Stimulated activated CD8-positive, alpha-beta memory T cell treated with anti-CD3 and anti-CD28 coated beads, Interleukin-7, amount 100 ng/mL, for 48 hours (primary cell): ENCODE results near the gene SPPL3.
"Not testable (repeated sequence)": the region's sequence is repeated elsewhere in the genome, so short reads cannot be mapped to it uniquely, and the experiment has no call there.

Experiments
- DNase-seq, 2 donors: peaks; one replicate each; pipeline ENCODE4 v3.0.0-alpha.2; 2020; ENCODE audit warnings: low read depth in 1 of 2; ENCODE audit errors: extremely low read depth in 1 of 2

SPPL3 gene, protein sequence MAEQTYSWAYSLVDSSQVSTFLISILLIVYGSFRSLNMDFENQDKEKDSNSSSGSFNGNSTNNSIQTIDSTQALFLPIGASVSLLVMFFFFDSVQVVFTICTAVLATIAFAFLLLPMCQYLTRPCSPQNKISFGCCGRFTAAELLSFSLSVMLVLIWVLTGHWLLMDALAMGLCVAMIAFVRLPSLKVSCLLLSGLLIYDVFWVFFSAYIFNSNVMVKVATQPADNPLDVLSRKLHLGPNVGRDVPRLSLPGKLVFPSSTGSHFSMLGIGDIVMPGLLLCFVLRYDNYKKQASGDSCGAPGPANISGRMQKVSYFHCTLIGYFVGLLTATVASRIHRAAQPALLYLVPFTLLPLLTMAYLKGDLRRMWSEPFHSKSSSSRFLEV

DNA sequence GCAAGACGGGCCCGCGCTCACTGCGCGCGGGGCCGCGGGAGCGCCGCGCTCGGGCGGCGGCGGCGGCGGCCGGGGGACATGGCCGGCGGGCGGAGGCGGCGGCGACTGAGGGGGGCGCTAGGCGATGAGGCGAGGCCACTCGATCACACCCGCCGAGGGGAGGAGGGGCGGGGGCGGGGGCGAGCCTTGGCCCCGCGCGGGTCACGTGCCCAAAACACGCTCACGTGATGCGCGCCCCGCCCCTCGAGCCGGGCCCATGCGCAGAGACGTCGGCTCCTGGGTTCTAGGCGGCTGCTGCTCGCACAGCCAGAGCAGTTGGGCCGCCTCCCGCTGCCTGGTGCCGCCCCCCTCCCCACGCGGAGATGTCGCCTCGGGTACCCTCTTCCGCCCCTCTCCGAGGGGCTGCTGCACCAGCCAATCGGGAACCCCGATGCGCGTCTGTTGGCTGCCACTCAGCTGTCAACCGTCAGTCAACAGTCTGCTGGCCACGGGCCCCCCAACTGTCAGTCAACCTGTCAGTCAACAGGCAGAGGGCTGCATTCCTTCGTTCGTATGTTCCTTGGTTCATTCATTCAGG, at the start of gene SPPL3:
Gene SPPL3, minus strand, starts transcription at position 162 of the 577 bp plus-strand sequence. CDS start 491 bp downstream, outside the sequence.
- DNase-seq: peak; percentile 85 to 86

- no peak for DNase-seq
Observed at GRCh38 chr12:120950807-120951206, 46.6 kb upstream of the SPPL3 start.

GRCh38 chr12:120950260-120950799, 46.2 kb upstream of the SPPL3 start:
- not testable (repeated sequence) for DNase-seq

GRCh38 chr12:120945516-120945915, 41.4 kb upstream of the SPPL3 start:
- not testable (repeated sequence) for DNase-seq

- DNase-seq: peak; percentile 23 to 55
Observed at GRCh38 chr12:120944645-120945217, 40.6 kb upstream of the SPPL3 start.

GRCh38 chr12:120943482-120943881, 39.3 kb upstream of the SPPL3 start:
- no peak for DNase-seq

- no peak for DNase-seq
Observed at GRCh38 chr12:120941846-120942405, 37.8 kb upstream of the SPPL3 start.

- DNase-seq: no peak
Observed at GRCh38 chr12:120941412-120941811, 37.3 kb upstream of the SPPL3 start.

DNA sequence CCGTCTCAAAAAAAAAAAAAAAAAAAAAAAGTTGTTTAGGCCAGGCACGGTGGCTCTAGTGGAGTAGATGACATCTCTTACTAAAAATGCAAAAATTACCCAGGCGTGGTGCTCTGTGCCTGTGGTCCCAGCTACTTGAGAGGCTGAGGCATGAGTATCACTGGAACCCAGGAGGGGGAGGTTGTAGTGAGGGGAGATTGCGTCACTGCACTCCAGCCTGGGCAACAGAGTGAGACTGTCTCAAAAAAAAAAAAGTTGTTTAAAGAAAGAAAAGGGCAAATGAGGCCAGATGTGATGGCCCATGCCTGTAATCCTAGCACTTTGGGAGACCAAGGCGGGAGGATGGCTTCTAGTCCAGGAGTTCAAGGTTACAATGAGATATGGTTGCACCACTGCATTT, 36.6 kb upstream of the SPPL3 start:
- no peak for DNase-seq

DNA sequence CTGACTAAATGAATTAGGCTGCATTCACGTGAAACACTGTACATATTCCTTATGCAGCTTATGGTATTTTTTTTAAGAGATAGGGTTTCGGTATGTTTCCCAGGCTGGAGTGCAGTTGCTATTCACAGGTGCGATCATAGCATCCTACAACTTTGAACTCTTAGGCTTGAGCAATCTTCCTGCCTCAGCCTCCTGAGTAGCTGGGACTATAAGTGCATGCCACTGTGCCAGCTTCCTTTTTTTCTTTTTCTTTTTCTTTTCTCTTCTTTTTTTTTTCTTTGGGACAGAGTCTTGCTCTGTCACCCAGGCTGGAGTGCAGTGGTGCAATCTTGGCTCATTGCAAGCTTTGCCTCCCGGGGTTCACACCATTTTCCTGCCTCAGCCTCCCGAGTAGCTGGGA, 35.8 kb upstream of the SPPL3 start:
- no peak for DNase-seq

GRCh38 chr12:120939523-120939922, 35.4 kb upstream of the SPPL3 start:
- DNase-seq: no peak

- no peak for DNase-seq
Observed at GRCh38 chr12:120938496-120938895, 34.3 kb upstream of the SPPL3 start.

DNA sequence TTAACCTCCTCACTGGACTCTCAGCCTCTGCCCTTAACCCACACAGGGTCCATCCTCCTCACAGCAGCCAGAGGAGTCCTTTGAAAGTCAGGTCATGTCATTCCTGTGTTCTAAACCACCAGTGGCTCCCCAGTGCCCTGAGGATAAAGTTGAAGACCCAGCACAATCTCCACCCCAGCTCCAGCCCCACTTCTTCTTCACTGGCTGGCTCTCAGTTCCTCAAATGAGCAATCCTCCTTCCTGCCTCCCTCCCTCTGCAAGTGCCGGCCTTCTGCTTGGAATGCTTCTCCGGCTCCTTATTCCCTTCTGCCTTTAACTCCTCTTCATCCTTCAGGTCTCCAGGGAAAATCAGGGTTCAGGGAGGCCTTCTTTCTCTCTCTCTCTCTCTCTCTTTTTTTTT, 32.0 kb upstream of the SPPL3 start:
- DNase-seq: no peak

DNA sequence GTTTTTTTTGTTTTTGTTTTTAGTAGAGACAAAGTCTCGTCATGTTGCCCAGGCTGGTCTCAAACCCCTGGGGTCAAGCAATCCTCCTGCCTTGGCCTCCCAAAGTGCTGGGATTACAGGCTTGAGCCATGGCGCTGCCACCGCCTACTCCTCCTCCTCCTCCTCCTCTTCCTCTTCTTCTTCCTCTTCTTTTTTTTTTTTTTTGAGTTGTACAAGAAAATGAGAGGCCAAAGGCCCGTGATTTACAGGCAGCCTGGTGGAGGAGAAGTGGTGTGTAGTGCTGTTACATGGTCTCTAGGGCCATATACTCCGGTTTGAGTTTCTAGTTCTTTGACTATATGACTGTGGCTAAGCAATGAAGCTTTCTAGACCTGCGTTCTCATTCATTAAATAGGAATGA, 29.6 kb upstream of the SPPL3 start:
- DNase-seq: no peak

GRCh38 chr12:120932956-120933526, 28.9 kb upstream of the SPPL3 start:
- no peak for DNase-seq

- no peak for DNase-seq
Observed at GRCh38 chr12:120932058-120932457, 27.9 kb upstream of the SPPL3 start.

- DNase-seq: no peak
Observed at GRCh38 chr12:120930032-120930431, 25.9 kb upstream of the SPPL3 start.

DNA sequence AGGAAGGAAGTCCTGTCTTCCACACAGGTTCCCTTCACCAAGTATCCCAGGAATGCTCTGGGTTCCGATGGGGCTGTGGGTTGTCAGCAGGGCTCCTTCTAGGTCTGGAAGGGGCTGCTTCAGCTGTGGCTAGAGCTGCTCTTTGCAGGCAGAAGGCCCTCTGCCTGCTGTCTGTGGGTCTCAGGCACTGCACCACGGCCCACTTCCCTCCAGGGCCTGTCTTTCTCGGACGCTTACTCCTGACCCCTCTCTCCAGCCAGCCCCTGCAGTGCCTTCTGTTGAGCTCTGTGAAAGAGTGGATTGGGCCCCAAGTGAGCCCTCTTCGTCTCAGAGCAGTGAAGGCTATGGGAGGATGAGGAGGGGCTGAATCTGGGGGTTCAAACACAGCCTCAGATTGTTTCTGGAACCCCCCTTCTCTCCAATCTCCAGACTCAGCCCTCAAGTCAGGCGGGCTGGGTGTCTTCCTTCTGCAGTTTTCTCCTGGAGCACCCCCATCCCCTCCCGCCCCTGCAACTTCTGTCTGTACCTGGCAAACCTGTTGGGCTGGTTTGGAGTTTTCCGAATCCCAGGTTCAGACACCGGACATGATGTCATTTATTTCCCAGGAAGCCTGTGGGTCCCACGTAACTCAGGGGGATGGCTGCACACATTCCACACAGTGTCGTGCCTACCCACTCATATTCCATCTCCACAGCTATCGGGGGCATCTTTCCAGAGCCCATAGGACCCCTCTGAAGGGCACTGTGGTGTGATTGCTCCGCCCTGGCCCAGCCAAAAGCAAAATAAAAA, 24.9 kb upstream of the SPPL3 start:
- no peak for DNase-seq

GRCh38 chr12:120925740-120926563, 21.8 kb upstream of the SPPL3 start:
- no peak for DNase-seq

GRCh38 chr12:120922279-120922678, 18.1 kb upstream of the SPPL3 start:
- no peak for DNase-seq
